ENCODE measurements around the gene RBM10. TPM values are rescaled to one million over a fixed set of nuclear protein-coding genes. Genes with fewer than 3 reads are reported as not detected.
"Not testable (repeated sequence)": the region's sequence is repeated elsewhere in the genome, so short reads cannot be mapped to it uniquely, and the experiment has no call there.

Gene RBM10, protein sequence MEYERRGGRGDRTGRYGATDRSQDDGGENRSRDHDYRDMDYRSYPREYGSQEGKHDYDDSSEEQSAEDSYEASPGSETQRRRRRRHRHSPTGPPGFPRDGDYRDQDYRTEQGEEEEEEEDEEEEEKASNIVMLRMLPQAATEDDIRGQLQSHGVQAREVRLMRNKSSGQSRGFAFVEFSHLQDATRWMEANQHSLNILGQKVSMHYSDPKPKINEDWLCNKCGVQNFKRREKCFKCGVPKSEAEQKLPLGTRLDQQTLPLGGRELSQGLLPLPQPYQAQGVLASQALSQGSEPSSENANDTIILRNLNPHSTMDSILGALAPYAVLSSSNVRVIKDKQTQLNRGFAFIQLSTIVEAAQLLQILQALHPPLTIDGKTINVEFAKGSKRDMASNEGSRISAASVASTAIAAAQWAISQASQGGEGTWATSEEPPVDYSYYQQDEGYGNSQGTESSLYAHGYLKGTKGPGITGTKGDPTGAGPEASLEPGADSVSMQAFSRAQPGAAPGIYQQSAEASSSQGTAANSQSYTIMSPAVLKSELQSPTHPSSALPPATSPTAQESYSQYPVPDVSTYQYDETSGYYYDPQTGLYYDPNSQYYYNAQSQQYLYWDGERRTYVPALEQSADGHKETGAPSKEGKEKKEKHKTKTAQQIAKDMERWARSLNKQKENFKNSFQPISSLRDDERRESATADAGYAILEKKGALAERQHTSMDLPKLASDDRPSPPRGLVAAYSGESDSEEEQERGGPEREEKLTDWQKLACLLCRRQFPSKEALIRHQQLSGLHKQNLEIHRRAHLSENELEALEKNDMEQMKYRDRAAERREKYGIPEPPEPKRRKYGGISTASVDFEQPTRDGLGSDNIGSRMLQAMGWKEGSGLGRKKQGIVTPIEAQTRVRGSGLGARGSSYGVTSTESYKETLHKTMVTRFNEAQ
- 36.9 and 46.9 TPM in 2 replicates for total RNA-seq (2014; rRNA removed; shearing (Covaris generic); ENCODE audit: low replicate concordance)

DNA sequence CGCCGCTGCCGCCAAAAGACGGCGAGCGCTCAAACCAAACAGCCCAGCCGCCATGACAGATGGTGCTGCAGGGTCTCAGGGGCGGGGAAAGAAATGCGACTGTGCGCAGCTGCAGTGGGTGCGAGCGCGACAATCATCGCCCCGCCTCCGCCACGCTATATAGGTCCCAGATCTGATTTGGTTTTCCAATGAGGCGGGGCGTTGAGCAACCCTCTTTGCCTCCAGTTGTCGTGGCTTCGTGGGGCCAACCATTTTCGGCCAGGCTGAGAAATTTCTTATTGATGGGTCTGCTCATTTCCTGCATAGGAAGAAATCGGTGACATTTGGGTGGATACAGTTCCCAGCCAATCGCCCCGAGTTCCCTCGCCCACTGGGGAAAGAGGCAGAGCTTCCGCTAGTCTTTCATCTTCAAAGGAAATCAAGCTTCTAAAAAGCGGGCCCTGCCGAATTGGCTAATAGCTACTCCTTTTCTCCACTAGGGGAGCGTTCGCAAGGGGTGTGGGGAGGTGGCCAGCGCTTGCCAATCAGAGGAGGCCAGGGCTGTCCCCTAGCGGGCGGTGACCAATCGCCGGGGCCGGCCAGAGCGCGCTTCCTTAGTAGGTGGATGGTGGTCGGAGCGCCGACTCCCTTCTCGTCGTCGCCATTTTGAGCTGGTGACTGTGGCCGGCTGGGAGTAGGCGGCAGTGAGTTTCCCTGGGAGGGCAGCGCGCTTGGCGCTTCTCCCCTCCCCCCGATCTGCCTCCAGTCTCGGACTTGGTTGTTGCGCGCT lies at the start of gene RBM10, which contains the start of gene NDUFB11:
Gene RBM10, plus strand, starts transcription at position 596 of the 769 bp plus-strand sequence. CDS start 2,261 bp downstream, outside the sequence.
Gene NDUFB11, minus strand, starts transcription at position 77 of the 769 bp plus-strand sequence. Its CDS starts 23 bp downstream, at position 54.
- Histone ChIP-seq H3K36me3 (peaks cover 4% of the 10 kb centered on the region), H3K4me3 (peak within 1 kb of the TSS; percentile 83), H3K27me3 (no peaks in the 10 kb centered on the region), H3K9me3 (no peaks in the 10 kb centered on the region)
- DNase-seq = peak; percentile 95

DNA sequence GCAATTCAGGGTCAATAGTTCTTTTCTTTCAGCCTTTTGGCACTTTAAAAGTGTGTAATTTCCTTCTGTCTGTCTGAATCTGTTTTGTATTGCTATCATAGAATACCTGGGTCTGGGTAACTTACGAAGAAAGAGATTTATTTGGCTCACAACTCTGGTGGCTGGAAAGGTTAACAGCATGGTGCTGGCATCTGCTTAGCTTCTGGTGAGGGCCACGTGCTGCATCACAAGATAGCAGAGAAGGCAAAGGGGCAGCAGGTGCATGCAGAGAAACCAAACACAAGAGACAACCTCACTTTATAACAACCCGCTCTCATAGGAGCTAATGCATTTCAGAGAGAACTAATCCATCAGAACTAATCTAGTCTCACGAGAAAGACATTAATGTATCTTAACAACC lies 48.0 kb upstream of the RBM10 start:
- no peak for DNase-seq
- H3K4me3 ChIP-seq = no peak overlapping the region
- no peaks in the 10 kb centered on the region for H3K9me3 ChIP-seq
- no peaks in the 10 kb centered on the region for H3K27me3 ChIP-seq
- no peaks in the 10 kb centered on the region for H3K36me3 ChIP-seq

DNA sequence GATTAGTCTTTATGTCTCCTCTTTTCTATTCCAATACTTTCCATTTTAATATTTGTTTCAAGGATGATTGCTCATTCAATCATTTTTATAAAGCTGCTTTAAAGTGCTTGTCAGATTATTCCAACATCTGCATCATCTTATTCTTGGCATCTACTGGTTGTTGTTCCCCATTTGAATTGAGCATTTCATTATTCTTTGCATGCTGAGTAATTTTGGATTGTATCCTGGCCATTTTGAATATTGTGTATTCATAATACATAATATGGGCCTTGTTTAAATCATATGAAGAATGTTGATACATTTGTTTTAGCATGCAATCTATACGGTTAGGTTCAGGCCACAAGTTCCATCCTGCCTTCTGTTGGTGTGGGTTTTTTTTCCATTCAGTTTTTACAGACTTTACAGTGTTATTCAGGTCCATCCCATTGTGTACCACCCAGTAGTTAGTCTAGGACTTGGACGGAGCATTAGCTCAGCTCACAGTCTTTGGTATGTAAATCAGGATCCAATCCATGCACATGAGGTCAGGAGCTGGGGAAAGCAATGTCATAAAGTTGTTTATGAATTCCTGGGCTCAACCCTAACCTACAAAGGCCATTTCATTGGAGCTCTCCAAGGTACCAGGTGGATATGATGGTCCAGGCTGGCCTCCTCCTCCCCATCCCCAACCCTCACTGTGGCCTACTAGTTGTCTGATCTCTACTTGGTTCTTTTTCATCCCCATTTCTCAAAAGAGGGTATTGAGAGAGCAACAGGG lies 46.5 kb upstream of the RBM10 start:
- DNase-seq = no peak
- Histone ChIP-seq H3K4me3 (no peak overlapping the region), H3K36me3 (no peaks in the 10 kb centered on the region), H3K9me3 (no peaks in the 10 kb centered on the region), H3K27me3 (no peaks in the 10 kb centered on the region)

DNA sequence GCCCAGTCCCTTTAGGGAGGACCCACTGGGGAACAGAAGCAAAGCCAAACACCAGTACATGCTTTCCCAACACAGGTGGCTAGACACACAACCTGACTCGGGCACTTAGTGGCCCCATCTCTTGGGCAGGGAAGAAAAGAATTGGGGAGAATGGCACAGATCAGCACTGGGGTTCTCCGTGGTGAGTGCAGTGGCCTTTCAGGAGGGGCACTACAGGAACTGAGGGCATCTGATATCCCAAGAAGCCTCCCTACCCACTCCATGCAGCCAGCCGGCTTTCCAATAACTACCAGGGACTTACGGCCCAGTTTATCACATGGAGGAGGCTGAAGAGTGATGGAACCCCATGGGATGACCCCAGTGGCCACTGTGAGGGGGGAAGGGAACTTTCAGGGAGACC lies 43.8 kb upstream of the RBM10 start:
- no peak for DNase-seq
- Histone ChIP-seq H3K9me3 (no peaks in the 10 kb centered on the region), H3K36me3 (no peaks in the 10 kb centered on the region), H3K4me3 (no peak overlapping the region), H3K27me3 (no peaks in the 10 kb centered on the region)

DNA sequence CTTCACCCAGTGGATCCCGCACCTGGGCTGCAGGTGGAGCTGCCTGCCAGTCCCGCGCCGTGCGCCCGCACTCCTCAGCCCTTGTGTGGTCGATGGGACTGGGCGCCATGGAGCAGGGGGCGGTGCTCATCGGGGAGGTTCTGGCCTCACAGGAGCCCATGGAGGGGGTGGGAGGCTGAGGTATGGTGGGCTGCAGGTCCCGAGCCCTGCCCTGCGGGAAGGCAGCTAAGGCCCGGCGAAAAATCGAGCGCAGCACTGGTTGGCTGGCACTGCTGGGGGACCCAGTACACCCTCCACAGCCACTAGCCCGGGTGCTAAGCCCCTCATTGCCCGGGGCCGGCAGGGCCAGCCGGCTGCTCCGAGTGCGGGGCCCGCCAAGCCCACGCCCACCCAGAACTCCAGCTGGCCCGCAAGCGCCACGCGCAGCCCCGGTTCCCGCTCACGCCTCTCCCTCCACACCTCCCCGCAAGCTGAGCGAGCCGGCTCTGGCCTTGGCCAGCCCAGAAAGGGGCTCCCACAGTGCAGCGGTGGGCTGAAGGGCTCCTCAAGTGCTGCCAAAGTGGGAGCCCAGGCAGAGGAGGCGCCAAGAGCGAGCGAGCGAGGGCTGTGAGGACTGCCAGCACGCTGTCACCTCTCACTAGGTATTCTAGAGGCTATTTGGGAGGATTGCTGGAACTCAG lies 33.9 kb upstream of the RBM10 start:
- not testable (repeated sequence) for H3K27me3 ChIP-seq, H3K4me3 ChIP-seq, H3K9me3 ChIP-seq, DNase-seq, H3K36me3 ChIP-seq

DNA sequence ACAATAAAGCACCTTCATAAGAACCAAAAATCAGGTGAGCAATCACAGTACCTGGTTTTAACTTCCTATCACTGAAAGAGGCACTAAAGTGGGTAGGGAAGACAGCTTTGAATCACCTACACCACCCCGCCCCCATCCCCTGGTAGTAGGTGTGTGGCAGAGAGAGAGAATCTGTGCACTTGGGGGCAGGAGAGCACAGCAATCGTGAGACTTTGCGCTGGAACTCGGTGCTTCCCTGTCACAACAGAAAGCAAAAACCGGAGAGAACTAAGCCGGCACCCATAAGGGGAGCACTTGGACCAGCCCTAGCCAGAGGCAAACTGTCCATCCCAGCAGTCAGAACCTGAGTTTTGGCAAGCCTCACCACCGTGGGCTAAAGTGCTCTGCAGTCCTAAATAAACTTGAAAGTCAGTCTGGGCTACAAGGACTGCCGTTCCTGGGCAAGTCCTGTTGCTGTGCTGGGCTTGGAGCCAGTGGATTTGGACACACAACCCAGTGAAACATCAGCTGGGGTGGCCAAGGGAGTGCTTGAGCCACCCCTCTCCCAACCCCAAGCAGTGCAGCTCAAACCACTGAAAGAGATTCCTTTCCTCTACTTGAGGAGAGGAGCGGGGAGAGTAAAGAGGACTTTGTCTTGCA lies 32.6 kb upstream of the RBM10 start:
- Histone ChIP-seq H3K27me3 (no peaks in the 10 kb centered on the region), H3K36me3 (no peaks in the 10 kb centered on the region), H3K9me3 (no peaks in the 10 kb centered on the region), H3K4me3 (no peak overlapping the region)
- peak; percentile 26 for DNase-seq

DNA sequence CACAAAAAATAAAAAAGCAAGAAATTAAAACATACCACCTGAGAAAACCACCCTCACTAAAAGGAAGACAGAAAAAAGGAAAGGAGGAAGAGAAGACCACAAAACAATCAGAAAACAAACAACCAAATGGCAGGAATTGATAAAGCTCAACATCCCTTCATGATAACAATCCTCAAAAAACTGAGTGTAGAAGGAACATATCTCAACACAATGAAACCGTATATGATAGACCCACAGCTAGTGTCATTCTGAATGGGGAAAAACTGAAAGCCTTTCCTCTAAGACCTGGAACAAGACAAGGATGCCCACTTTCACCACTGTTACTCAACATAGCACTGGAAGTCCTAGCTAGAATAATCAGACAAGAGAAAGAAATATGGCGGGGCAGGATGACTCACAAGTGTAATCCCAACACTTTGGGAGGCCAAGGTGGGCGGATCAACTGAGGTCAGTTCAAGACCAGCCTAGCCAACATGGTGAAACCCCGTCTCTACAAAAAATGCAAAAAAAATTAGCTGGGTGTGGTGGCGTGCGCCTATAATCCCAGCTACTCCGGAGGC lies 28.4 kb upstream of the RBM10 start:
- not testable (repeated sequence) for H3K9me3 ChIP-seq, H3K4me3 ChIP-seq, DNase-seq, H3K36me3 ChIP-seq, H3K27me3 ChIP-seq

DNA sequence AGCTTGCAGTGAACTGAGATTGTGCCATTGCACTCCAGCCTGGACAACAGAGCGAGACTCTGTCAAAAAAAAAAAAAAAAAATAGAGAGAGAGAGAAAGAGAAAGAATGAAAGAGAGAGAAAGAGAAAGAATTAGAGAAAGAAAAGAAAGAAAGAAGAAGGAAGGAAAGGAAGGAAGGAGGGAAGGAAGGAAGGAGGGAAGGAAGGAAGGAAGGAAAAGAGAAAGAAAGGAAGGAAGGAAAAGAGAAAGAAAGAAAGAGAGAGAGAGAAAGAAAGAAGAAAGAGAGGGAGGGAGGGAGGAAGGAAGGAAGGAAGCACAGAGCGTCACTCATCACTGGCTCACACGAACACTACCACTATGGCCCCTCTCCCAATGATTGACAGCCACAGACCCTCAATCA lies 20.6 kb upstream of the RBM10 start:
- not testable (repeated sequence) for H3K27me3 ChIP-seq, H3K36me3 ChIP-seq, DNase-seq, H3K9me3 ChIP-seq, H3K4me3 ChIP-seq

DNA sequence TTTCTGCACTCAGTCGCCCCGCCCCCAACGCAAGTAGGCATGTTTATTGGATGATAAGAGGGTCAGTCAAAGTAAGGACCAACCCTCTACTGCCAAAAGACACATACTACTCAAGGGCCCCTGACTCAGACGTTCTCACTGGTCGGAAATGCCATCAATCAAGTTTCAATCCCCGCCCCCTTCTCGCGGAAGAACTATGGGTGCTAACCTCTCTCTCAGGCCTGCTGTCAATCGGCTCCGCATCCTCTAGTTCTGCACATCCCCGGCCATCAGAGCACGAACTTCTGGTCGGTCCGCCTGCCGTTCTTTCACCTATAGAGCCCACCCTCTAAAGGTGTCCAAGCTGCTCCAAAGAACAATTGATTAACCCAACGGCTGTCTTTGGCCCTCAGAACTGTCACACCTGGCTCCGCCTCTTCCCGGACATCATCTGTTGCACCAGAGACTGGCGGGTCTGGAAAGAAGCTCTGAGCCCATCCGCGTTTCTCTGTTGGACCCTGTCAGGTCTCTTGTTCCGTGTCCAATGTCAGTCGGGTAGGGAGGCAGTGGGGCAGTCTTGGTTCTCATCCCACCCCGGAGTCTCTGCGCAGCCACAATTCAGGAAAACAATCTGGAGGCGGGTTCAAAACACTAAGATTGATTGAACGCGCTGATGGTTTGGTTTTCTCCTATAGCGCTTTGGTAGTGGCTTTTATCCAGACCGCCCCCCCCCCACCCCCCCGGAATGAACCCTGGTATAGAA lies 15.7 kb upstream of the RBM10 start:
- DNase-seq = peak; percentile 90
- Histone ChIP-seq H3K4me3 (peak overlapping the region; percentile 63), H3K27me3 (no peaks in the 10 kb centered on the region)

DNA sequence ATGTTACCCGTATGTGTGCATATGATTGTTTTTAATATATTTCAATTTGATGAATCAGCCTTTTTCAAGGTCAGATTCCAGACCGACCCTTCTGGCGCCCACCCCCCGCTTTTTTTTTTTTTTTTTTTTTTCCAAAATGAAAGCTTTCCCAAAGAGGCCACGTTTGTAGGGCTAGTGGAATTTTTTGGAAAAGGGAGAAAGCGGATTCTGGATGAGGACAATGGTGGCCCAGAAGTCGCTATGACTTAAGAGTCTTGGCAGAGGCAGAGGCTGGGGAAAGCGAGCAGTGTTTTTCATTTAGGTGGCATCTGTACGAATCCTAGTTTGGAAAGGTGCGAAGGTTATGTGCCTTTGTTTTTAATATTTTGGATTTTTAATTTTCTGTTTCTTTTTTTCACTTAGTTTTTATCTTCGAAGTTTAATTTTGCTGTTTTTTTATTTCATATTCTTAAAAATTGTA lies 15.1 kb upstream of the RBM10 start:
- no peak for DNase-seq
- no peaks in the 10 kb centered on the region for H3K9me3 ChIP-seq
- peak overlapping the region; percentile 63 for H3K4me3 ChIP-seq
- no peaks in the 10 kb centered on the region for H3K27me3 ChIP-seq
- no peaks in the 10 kb centered on the region for H3K36me3 ChIP-seq

More for the DNA sequence above, 15.7 kb upstream of the RBM10 start:
- no peaks in the 10 kb centered on the region for H3K36me3 ChIP-seq
- H3K9me3 ChIP-seq = no peaks in the 10 kb centered on the region

DNA sequence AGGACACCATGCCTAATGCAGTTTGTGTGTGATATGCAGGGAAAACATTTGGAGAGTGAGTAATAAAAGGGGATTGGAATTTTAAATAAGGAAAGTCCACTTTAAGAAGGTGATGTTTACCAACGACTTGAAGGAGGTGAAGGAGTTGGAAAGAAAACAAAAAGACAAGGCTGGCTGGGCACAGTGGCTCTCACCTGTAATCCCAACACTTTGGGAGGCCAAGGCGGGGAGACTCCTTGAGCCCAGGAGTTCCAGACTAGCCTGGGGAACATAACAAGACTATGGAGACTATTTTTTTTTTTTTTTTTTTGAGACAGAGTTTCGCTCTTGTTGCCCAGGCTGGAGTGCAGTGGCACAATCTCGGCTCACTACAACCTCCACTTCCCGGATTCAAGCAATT lies 11.5 kb upstream of the RBM10 start:
- H3K36me3 ChIP-seq = no peaks in the 10 kb centered on the region
- no peak for DNase-seq
- no peaks in the 10 kb centered on the region for H3K27me3 ChIP-seq
- no peak overlapping the region for H3K4me3 ChIP-seq
- H3K9me3 ChIP-seq = no peaks in the 10 kb centered on the region

DNA sequence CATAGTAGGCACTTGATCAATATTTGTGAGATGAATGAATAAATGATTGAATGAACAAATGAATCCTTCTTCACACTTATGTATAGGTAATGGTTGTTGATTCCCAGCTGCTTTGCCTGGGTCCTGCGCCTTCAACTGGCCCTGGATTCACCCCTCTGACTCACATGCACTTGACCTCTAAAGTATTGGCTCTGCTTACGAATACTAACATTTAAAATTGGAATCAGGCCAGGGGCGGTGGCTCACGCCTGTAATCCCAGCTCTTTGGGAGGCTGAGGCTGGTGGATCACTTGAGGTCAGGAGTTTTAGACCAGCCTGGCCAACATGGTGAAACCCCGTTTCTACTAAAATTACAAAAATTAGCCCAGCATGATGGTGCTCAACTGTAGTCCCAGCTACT lies 9.4 kb upstream of the RBM10 start:
- H3K27me3 ChIP-seq, H3K9me3 ChIP-seq, H3K4me3 ChIP-seq, H3K36me3 ChIP-seq: not testable (repeated sequence)
- DNase-seq = peak; percentile 68

DNA sequence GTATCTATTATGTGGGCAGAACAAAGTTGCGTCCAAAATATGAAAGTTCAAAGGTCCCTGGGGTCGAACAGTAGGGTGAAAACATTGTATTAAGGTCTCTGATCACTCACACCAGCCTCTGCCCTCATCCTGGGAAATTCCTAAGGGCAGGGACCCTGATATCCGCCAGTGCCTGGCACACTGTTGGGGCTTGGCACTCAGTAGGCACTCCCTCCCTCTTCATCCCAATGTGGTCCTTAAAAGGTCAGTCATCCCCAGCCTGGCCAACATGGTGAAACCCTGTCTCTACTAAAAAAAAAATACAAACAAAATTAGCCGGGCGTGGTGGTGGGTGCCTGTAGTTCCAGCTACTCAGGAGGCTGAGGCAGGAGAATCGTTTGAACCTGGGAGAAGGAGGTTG lies 6.8 kb upstream of the RBM10 start:
- DNase-seq = no peak
- no peak overlapping the region for H3K4me3 ChIP-seq
- no peaks in the 10 kb centered on the region for H3K36me3 ChIP-seq
- H3K27me3 ChIP-seq = no peaks in the 10 kb centered on the region
- H3K9me3 ChIP-seq = no peaks in the 10 kb centered on the region

DNA sequence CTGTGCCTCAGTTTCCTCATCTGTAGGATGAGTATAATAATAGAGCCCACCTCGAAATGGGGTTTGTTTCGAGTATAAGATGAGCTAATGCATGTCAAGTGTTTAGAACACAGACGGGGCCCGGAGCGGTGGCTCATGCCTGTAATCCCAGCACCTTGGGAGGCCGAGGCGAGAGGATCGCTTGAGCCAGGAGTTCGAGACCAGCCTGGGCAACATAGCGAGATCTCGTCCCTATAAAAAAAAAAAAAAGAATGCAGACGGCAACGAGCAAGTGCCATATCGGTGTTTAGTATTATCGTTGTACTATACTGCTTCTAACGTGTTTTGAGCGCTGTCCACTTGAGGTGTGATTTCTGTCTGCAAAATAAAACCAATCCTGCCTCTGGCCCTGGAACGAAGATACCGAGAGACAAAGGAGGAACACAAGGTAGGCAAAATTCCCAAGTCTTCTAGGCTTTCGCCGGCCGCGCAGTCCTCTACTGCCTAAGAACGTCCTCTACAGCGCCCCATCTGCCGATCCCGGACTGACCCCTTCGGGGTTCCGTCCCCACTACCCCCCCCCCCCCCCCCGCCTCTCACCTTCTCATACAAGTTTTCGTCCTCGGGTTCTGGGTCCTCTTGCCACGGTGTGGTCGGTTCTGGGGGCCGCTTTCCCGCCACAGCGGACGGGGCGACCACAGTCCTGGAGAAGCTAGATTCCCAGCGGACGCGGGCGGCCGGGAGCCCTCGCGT lies 961 bp upstream of the RBM10 start:
- Histone ChIP-seq H3K9me3 (no peaks in the 10 kb centered on the region), H3K27me3 (no peaks in the 10 kb centered on the region), H3K36me3 (peaks cover 4% of the 10 kb centered on the region), H3K4me3 (peak overlapping the region; percentile 83)
- peak; percentile 22 for DNase-seq

All from MG63 (cell line).